ENCODE measurements around the gene ADAMTS3. TPM values are rescaled to one million over a fixed set of nuclear protein-coding genes. Genes with fewer than 3 reads are reported as not detected.

The ADAMTS3 gene
- total and polyA plus RNA-seq, 9 of the 15 experiments (the other 6 are each of a cell fraction or from before 2014, with no cell fraction given) = 4.0 to 18.0 (median 12.1) TPM

DNA sequence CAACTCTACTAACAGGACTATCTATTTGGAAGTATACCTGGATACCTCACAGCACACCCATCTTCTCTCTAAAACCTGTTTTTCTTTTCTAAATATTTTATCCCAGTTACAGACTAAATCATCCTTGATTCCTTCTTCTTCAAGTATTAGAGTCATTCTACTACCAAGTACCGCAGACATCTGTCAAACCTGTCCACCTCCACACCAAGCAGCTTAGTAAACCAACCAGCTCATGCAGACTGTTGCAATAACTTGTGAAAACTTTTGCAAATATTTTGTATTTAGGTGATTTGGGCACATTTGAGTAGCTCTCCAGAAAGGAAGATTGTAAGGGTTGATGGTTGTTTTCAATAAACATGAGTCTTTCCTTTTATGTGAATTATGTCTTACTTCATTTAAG, 238.6 kb downstream of the ADAMTS3 start:
- Histone ChIP-seq H3K36me3 (ENCODE audit: control insufficient read depth, insufficient read depth, low read length) (peaks cover 3% of the 10 kb centered on the region; the same call in 1 of the 3 replicates), H3K79me2 (ENCODE audit: control insufficient read depth, insufficient read depth, low read length) (no peaks in the 10 kb centered on the region), H3K4me1 (replicated peaks in 1 of 2; ENCODE audit: control insufficient read depth in 2 of 2, insufficient read depth in 2 of 2, low read length in 2 of 2) (no peaks in the 10 kb centered on the region), H2AFZ (ENCODE audit: low read depth, low read length) (no peak overlapping the region), H3K4me3 (no peak overlapping the region), H3K4me2 (ENCODE audit: insufficient read depth, low read length) (no peak overlapping the region), H4K20me1 (replicated peaks; ENCODE audit: control insufficient read depth, insufficient read depth, low read length) (no peaks in the 10 kb centered on the region), H3K9ac (ENCODE audit: insufficient read depth in 1 of 2, low read depth in 2 of 2, low read length in 2 of 2) (no peak overlapping the region), H3K9me3 (replicated peaks; ENCODE audit: control insufficient read depth, insufficient read depth, low read depth, low read length) (no peaks in the 10 kb centered on the region), H3K9me1 (ENCODE audit: control insufficient read depth, insufficient read depth, low read length) (no peaks in the 10 kb centered on the region), H3K27ac (ENCODE audit: extremely low read depth, low read depth, low read length) (no peak overlapping the region), H3K27me3 (ENCODE audit: control insufficient read depth in 2 of 2, insufficient read depth in 2 of 2, low read length in 2 of 2) (no peaks in the 10 kb centered on the region)
- intact Hi-C loops (cut with micrococcal nuclease) (no loop called here), in situ Hi-C loops (cut with MboI) (no loop called here)
- 100% methylated on average over 1 of the region's 1 CpG for WGBS (ENCODE audit: insufficient coverage, low coverage, missing lambda C conversion rate)
- no TSS peak for BruUV-seq (replicated peaks)
- POLR2A ChIA-PET = interaction anchor here (1.4 kb wide), 1 partner anchor 11 kb away, joined by 3 read pairs; no protein-coding TSS in a partner anchor
- CTCF ChIA-PET (ENCODE audit: low intra/inter-chr PET ratio) = no interaction called here
- ATAC-seq (no peak), DNase-seq (ENCODE audit: extremely low read depth in 1 of 4, low spot score in 3 of 4) (no peak), FAIRE-seq (no peak)
- TF ChIP-seq ZNF561 (CRISPR knock-in tag; conservative IDR thresholded peaks at IDR 0.05) (no peak), TAL1 (IDR thresholded peaks at IDR 0.05) (no peak), CTCF (IDR thresholded peaks at IDR 0.05 in 2 of 3, conservative IDR thresholded peaks at IDR 0.05 in 1 of 3; ENCODE audit: insufficient read depth in 2 of 3, low read depth in 1 of 3, low read length in 3 of 3) (no peak), CCNT2 (IDR thresholded peaks at IDR 0.05; ENCODE audit: borderline replicate concordance, extremely low read depth, insufficient read length, low read depth, low read length) (no peak), SMAD1 (IDR thresholded peaks at IDR 0.05; ENCODE audit: low read depth, low read length, partially characterized antibody) (no peak), ZNF12 (CRISPR knock-in tag; IDR thresholded peaks at IDR 0.05) (no peak), HDAC8 (tag; IDR thresholded peaks at IDR 0.05) (no peak)
- TF ChIP-seq, protein P1, sequence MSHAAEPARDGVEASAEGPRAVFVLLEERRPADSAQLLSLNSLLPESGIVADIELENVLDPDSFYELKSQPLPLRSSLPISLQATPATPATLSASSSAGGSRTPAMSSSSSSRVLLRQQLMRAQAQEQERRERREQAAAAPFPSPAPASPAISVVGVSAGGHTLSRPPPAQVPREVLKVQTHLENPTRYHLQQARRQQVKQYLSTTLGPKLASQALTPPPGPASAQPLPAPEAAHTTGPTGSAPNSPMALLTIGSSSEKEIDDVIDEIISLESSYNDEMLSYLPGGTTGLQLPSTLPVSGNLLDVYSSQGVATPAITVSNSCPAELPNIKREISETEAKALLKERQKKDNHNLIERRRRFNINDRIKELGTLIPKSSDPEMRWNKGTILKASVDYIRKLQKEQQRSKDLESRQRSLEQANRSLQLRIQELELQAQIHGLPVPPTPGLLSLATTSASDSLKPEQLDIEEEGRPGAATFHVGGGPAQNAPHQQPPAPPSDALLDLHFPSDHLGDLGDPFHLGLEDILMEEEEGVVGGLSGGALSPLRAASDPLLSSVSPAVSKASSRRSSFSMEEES (CRISPR knock-in tag; IDR thresholded peaks at IDR 0.05) = no peak

All from K562 (cell line).